Endothelial cell of umbilical vein (primary cell): ENCODE measurements around the gene TTC34. TPM values are rescaled to one million over a fixed set of nuclear protein-coding genes. Genes with fewer than 3 reads are reported as not detected.

Source experiments
- BruUV-seq: library from RNA; stranded (reverse); fragments of 400-500 nt; replicated peaks from 2 replicates; lab custom pipeline; 2021; lab: Mats Ljungman, UMichigan
- CTCF ChIA-PET: fragments of 300-600, 350-600 bp; sonication (Branson Sonifier 250); formaldehyde crosslinking; loops from one replicate; lab custom pipeline; 2021; ENCODE audit warnings: antibody characterized with exemption, inconsistent platforms; lab: Charles Lee
- POLR2A ChIA-PET: fragments of 300-600, 350-600 bp; sonication (Branson Sonifier 250); formaldehyde crosslinking; loops from one replicate; lab custom pipeline; 2021; ENCODE audit warnings: antibody characterized with exemption, inconsistent platforms; lab: Charles Lee
- DNase-seq: peaks from one replicate; pipeline ENCODE4 v3.0.0-alpha.2; 2011; ENCODE audit warnings: low read depth, low spot score
- FAIRE-seq: peaks from 2 replicates; lab custom pipeline; 2011; peaks lifted over from hg19 to GRCh38; lab: Jason Lieb, UNC
- H2AFZ ChIP-seq: 2 replicates; pipeline ENCODE4 v1.6.0; 2012; ENCODE audit warnings: low read depth, low read length, control low read depth, inconsistent platforms
- H3K27ac ChIP-seq: 2 replicates; pipeline ENCODE4 v1.5.1; 2011; ENCODE audit warnings: low read depth, mild to moderate bottlenecking, control low read depth, low read length, moderate library complexity; ENCODE audit not compliant: insufficient read depth
- H3K27me3 ChIP-seq, 2 experiments: 2 replicates each; pipeline versions ENCODE4 v1.6.0 to v1.6.1; 2011; ENCODE audit warnings: low read length in 2 of 2, mixed read lengths in 1 of 2; ENCODE audit not compliant: control insufficient read depth in 2 of 2, insufficient read depth in 2 of 2
- H3K36me3 ChIP-seq, 2 experiments: 2 replicates in 1 of 2; 3 replicates in 1 of 2; pipeline ENCODE4 v1.5.1; 2011; ENCODE audit warnings: low read length in 2 of 2, mild to moderate bottlenecking in 1 of 2, moderate library complexity in 1 of 2; ENCODE audit not compliant: control insufficient read depth in 2 of 2, insufficient read depth in 2 of 2; ENCODE audit errors: extremely low read depth in 1 of 2
- H3K4me1 ChIP-seq: 3 replicates; pipeline ENCODE4 v1.5.1; 2011; ENCODE audit warnings: mild to moderate bottlenecking, low read length; ENCODE audit not compliant: control insufficient read depth, insufficient read depth; ENCODE audit errors: extremely low read depth
- H3K4me2 ChIP-seq: 2 replicates; pipeline ENCODE4 v1.6.1; 2011; ENCODE audit warnings: low read length, control low read depth, mixed read lengths; ENCODE audit not compliant: insufficient read depth
- H3K4me3 ChIP-seq, 3 experiments: fragments of 200-600 bp in 1 of 3; sonication (generic), shearing (Covaris generic) in 1 of 3; replicated peaks in 1 of 3; 2 replicates each; pipeline ENCODE4 v1.5.1; 2011 to 2016; ENCODE audit warnings: control low read depth in 3 of 3, low read length in 3 of 3, mild to moderate bottlenecking in 2 of 3, inconsistent platforms in 1 of 3, low read depth in 1 of 3, moderate library complexity in 1 of 3; ENCODE audit not compliant: insufficient read depth in 1 of 3
- H3K79me2 ChIP-seq: 2 replicates; pipeline ENCODE4 v1.6.0; 2012; ENCODE audit warnings: low read length, inconsistent platforms; ENCODE audit not compliant: control insufficient read depth, insufficient read depth
- H3K9ac ChIP-seq: replicated peaks from 2 replicates; pipeline ENCODE3; 2011; ENCODE audit warnings: low read length, control low read depth; ENCODE audit not compliant: insufficient read depth; ENCODE audit errors: extremely low read depth
- H3K9me1 ChIP-seq: replicated peaks from 3 replicates; pipeline ENCODE4 v1.6.0; 2011; ENCODE audit warnings: mild to moderate bottlenecking, low read length; ENCODE audit not compliant: control insufficient read depth, insufficient read depth; ENCODE audit errors: extremely low read depth
- H3K9me3 ChIP-seq: replicated peaks from 2 replicates; pipeline ENCODE4 v1.5.1; 2012; ENCODE audit warnings: low read length, inconsistent platforms; ENCODE audit not compliant: control insufficient read depth, insufficient read depth
- H4K20me1 ChIP-seq: replicated peaks from 2 replicates; pipeline ENCODE3; 2011; ENCODE audit warnings: mild to moderate bottlenecking, low read length; ENCODE audit not compliant: control insufficient read depth, insufficient read depth; ENCODE audit errors: extremely low read depth
- GATA2 ChIP-seq: IDR thresholded peaks from 2 replicates; pipeline ENCODE4 v1.7.0; 2011; ENCODE audit warnings: low read depth, mild to moderate bottlenecking, moderate library complexity, mixed read lengths, low read length; ENCODE audit not compliant: insufficient read length, insufficient read depth
- JUN ChIP-seq: IDR thresholded peaks from 2 replicates; pipeline ENCODE4 v1.6.1; 2011; ENCODE audit warnings: borderline replicate concordance, low read depth; ENCODE audit not compliant: insufficient read length, insufficient read depth
- MYC ChIP-seq: IDR thresholded peaks from one replicate; pipeline ENCODE4 v1.6.1; 2011; ENCODE audit warnings: mild to moderate bottlenecking, low read depth, low read length
- POLR2A ChIP-seq: IDR thresholded peaks from 2 replicates; pipeline ENCODE4 v1.6.1; 2012; ENCODE audit warnings: low read depth, mild to moderate bottlenecking, control low read depth, low read length
- POLR2AphosphoS5 ChIP-seq: IDR thresholded peaks from 2 replicates; pipeline ENCODE4 v1.6.1; 2012; ENCODE audit warnings: low read depth, mild to moderate bottlenecking, control low read depth, low read length, moderate library complexity; ENCODE audit not compliant: insufficient read depth
- dilution Hi-C: fragments of 300-500 bp; cut with MboI; formaldehyde crosslinking; loops from one replicate; pipeline ENCODE4 v1.15.0; 2019; ENCODE audit warnings: low sequenced_read_pairs; ENCODE audit not compliant: extremely low pct_ligation_motif_present
- intact Hi-C: fragments of 100-400 bp; cut with micrococcal nuclease; formaldehyde crosslinking; loops from one replicate; pipeline ENCODE4 v1.10.0; 2022
- polyA plus RNA-seq, 4 experiments: library from polyadenylated mRNA; depleted of rRNA in 3 of 4; stranded (reverse) in 3 of 4; unstranded in 1 of 4; fragments of >200 nt; gene quantifications; 2 replicates each; pipeline versions ENCODE4 v1.2.1 to v1.2.3, GENCODE V29; 2011 to 2012; ENCODE audit warnings: missing spikeins in 1 of 4
- total RNA-seq: library from RNA; stranded (reverse); gene quantifications from 2 replicates; pipeline ENCODE4 v1.2.3, GENCODE V29; 2021
- TF ChIP-seq, protein P1 (sequence below): IDR thresholded peaks from 2 replicates; pipeline ENCODE4 v1.6.1; 2011; ENCODE audit not compliant: insufficient read depth, insufficient read length
- TF ChIP-seq, protein P2 (sequence below), 2 donors: IDR thresholded peaks; 1 replicate in 1 of 2; 2 replicates in 1 of 2; pipeline ENCODE4 v1.5.1; 2011; ENCODE audit warnings: low read length in 2 of 2, mild to moderate bottlenecking in 2 of 2, moderate library complexity in 2 of 2, control low read depth in 1 of 2, inconsistent platforms in 1 of 2, low read depth in 1 of 2; ENCODE audit not compliant: insufficient read depth in 1 of 2; ENCODE audit errors: extremely low read depth in 1 of 2

The TTC34 gene
- total and polyA plus RNA-seq, 2 donors (not counting 3 experiments of a cell fraction or from before 2014, with no cell fraction given), result 0.08 to 0.77 TPM

DNA sequence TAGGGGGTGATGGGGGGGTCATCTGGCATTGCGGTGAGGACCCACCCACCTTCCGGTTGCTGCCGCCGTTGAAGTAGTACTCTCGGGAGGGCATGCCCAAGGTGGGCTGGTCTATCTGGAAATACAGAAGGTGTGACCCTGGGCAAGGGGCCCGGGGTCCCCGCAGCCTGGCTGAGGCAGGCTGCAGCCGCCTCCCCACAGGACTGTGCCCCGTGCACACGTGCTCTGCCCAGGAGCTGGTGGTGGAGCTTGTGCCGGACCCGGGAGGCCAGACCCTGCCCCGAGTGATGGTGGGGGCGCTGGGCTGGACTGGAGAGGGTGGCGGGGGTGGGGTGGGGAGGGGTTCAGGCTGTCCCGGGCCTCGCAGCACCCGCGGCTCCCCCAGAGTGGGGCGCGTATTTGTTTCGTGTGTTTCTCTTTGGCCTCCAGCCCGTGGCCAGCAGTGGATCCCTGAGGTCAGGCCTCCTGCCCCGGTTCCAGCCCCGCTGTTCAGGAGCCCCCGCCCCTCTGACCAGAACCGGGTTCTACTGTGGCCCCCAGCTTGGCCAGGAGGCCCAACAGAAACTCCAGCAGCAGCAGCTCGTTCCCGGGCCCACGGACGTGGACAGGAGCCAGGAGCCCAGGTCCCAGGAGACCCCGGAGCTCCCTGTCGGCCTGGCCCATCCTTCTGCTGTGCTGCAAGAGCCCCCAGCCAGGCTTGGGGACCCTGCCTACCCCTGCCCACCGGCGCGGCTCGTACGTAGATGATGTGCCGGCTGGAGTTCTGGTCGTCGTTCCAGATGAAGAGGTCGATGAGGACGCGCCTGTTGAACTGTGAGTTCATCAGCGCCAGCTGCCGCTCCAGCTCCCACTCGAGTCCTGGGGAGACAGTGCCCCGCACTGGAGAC lies 195.7 kb downstream of the TTC34 start:
- H3K4me3 ChIP-seq, result no peak overlapping the region
- no peak overlapping the region for H3K4me2 ChIP-seq
- H3K36me3 ChIP-seq, result no peaks in the 10 kb centered on the region
- no peak for DNase-seq
- dilution Hi-C loops, result no loop called here
- intact Hi-C loops, result no loop called here
- CTCF ChIA-PET, result no interaction called here
- H3K79me2 ChIP-seq, result no peaks in the 10 kb centered on the region
- no peak overlapping the region for H3K9ac ChIP-seq
- no peak overlapping the region for H3K27ac ChIP-seq
- H3K9me1 ChIP-seq, result no peaks in the 10 kb centered on the region
- BruUV-seq, result no TSS peak
- H4K20me1 ChIP-seq, result no peaks in the 10 kb centered on the region
- FAIRE-seq, result no peak
- POLR2A ChIA-PET, result no interaction called here
- H3K27me3 ChIP-seq, result no peaks in the 10 kb centered on the region
- no peak overlapping the region for H2AFZ ChIP-seq
- TF ChIP-seq MYC (no peak), JUN (no peak), GATA2 (no peak), POLR2A (no peak), POLR2AphosphoS5 (no peak)
- TF ChIP-seq, protein P1, sequence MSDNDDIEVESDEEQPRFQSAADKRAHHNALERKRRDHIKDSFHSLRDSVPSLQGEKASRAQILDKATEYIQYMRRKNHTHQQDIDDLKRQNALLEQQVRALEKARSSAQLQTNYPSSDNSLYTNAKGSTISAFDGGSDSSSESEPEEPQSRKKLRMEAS, result no peak
- TF ChIP-seq, protein P2, sequence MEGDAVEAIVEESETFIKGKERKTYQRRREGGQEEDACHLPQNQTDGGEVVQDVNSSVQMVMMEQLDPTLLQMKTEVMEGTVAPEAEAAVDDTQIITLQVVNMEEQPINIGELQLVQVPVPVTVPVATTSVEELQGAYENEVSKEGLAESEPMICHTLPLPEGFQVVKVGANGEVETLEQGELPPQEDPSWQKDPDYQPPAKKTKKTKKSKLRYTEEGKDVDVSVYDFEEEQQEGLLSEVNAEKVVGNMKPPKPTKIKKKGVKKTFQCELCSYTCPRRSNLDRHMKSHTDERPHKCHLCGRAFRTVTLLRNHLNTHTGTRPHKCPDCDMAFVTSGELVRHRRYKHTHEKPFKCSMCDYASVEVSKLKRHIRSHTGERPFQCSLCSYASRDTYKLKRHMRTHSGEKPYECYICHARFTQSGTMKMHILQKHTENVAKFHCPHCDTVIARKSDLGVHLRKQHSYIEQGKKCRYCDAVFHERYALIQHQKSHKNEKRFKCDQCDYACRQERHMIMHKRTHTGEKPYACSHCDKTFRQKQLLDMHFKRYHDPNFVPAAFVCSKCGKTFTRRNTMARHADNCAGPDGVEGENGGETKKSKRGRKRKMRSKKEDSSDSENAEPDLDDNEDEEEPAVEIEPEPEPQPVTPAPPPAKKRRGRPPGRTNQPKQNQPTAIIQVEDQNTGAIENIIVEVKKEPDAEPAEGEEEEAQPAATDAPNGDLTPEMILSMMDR (IDR thresholded peaks at IDR 0.05; ENCODE audit: extremely low read depth in 1 of 2, insufficient read depth in 1 of 2, low read depth in 1 of 2, low read length in 2 of 2), result no peak
- H3K9me3 ChIP-seq, result no peaks in the 10 kb centered on the region
- H3K4me1 ChIP-seq, result no peaks in the 10 kb centered on the region
